Thymus (tissue), 11 donors: Measurements from ENCODE around the gene AFF4. TPM values are rescaled to one million over a fixed set of nuclear protein-coding genes. Genes with fewer than 3 reads are reported as not detected.

ENCODE experiments used
- DNase-seq, 9 donors: peaks; one replicate each; pipeline ENCODE4 v3.0.0-alpha.2; 2013; ENCODE audit warnings: low spot score in 9 of 9, low read depth in 6 of 9, missing footprints in 1 of 9
- H3K27ac ChIP-seq, 2 donors: one replicate each; pipeline ENCODE4 v1.5.1; 2013; ENCODE audit warnings: control low read depth in 1 of 2, low read depth in 1 of 2, low read length in 1 of 2, mild to moderate bottlenecking in 1 of 2, moderate library complexity in 1 of 2
- H3K27me3 ChIP-seq, 2 donors: one replicate each; pipeline ENCODE4 v1.5.1; 2013; ENCODE audit warnings: low read length in 1 of 2; ENCODE audit not compliant: control insufficient read depth in 2 of 2, insufficient read depth in 1 of 2
- H3K36me3 ChIP-seq, 2 donors: one replicate each; pipeline ENCODE4 v1.5.1; 2013; ENCODE audit warnings: low read length in 1 of 2, mild to moderate bottlenecking in 1 of 2, moderate library complexity in 1 of 2; ENCODE audit not compliant: control insufficient read depth in 2 of 2, insufficient read depth in 2 of 2
- H3K4me1 ChIP-seq, 2 donors: one replicate each; pipeline ENCODE4 v1.5.1; 2013; ENCODE audit warnings: low read length in 2 of 2; ENCODE audit not compliant: control insufficient read depth in 2 of 2, insufficient read depth in 2 of 2
- H3K4me3 ChIP-seq, 2 donors: one replicate each; pipeline ENCODE4 v1.5.1; 2013; ENCODE audit warnings: low read length in 2 of 2, control low read depth in 1 of 2, mild to moderate bottlenecking in 1 of 2
- H3K9me3 ChIP-seq, 2 donors: one replicate each; pipeline ENCODE4 v1.5.1; 2013; ENCODE audit warnings: low read length in 1 of 2, mild to moderate bottlenecking in 1 of 2; ENCODE audit not compliant: control insufficient read depth in 2 of 2, insufficient read depth in 1 of 2
- WGBS: extraction: QIAGEN DNeasy Blood & Tissue Kit; methylation state at CpG from one replicate; pipeline ENCODE4 v1.1.7; 2013; 5-methylcytosine and 5-hydroxymethylcytosine counted together
- polyA plus RNA-seq: library from polyadenylated mRNA; stranded (reverse); fragments of 200-250 nt; gene quantifications from one replicate; pipeline ENCODE4 v1.2.3, GENCODE V29; 2013
- total RNA-seq: library from RNA; stranded (reverse); fragments of 120-200 nt; gene quantifications from one replicate; pipeline ENCODE4 v1.2.4, GENCODE V29; 2013
- donor health status: healthy.

The AFF4 gene
- total and polyA plus RNA-seq, 2 donors, result 14.7 to 15.6 TPM

DNA sequence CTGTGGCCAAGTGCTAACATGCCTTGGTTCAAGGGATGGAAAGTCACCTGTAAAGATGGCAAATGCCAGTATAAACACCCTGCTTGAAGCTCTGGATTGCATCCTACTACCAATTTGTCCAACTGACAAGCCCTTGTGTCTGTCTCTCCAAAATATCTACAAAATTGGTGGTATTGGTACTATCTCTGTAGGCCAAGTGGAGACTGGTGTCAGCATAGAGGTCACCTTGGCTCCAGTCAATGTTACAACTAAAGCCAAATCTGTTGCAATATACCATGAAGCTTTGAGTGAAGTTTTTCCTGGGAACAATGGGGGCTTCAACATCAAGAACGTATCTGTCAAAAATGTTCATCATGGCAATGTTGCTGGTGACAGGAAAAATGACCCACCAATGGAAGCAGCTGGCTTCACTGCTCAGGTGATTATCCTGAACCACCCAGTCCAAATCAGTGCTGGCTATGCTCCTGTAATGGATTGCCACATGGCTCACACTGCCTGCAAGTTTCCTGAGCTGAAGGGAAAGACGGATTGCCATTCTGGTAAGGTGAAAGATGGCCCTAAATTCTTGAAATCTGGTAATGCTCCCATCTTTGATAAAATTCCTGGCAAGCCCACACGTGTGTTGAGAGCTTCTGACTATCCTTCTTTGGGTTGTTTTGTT lies 19.9 kb downstream of the AFF4 start:
- no peaks in the 10 kb centered on the region for H3K27me3 ChIP-seq
- peaks cover 3 to 6% of the 10 kb centered on the region in 2 donors for H3K36me3 ChIP-seq
- no peaks in the 10 kb centered on the region for H3K4me1 ChIP-seq
- no peak for DNase-seq
- no peak overlapping the region for H3K27ac ChIP-seq
- H3K9me3 ChIP-seq, result no peaks in the 10 kb centered on the region
- 99% methylated on average over 3 of the region's 3 CpGs for WGBS
- H3K4me3 ChIP-seq, result no peak overlapping the region

DNA sequence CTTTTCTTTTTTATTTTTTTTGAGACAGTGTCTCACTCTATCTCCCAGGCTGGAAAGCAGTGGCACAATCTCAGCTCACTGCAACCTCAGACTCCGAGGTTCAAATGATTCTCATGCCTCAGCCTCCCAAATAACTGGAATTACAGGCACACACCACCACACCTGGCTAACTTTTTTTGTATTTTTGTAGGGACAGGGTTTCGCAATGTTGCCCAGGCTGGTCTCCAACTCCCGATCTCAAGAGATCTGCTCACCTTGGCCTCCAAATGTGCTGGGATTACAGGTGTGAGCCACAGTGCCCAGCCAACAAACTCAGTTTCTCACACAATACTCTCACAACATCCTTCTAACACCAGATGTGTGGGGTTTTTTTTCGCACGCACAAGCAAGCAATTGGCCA lies 22.1 kb downstream of the AFF4 start:
- H3K4me1 ChIP-seq, result no peaks in the 10 kb centered on the region
- no peak overlapping the region for H3K4me3 ChIP-seq
- WGBS, result 98% methylated on average over 5 of the region's 5 CpGs

DNA sequence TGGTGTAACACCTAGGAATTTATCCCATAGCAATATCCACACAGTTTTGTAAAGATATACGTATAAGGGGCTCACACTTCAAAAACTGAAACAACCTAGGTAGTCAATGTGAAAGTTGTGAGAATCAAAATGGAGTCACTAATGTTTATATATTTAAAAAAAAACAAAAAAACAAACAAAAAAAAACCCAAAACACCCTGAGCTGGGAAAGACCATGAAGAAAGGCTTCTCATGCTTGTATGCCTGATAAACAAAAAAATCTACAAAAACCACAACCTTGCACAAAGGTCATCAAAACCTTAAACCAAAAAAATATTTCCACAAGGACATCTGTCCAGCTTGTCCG lies 35.4 kb downstream of the AFF4 start:
- Histone ChIP-seq H3K4me1 (no peaks in the 10 kb centered on the region), H3K9me3 (no peaks in the 10 kb centered on the region), H3K36me3 (peaks cover 14 to 55% of the 10 kb centered on the region in 2 donors), H3K27me3 (no peaks in the 10 kb centered on the region), H3K27ac (no peak overlapping the region), H3K4me3 (no peak overlapping the region)
- WGBS, result 95% methylated on average over 2 of the region's 2 CpGs
- no peak for DNase-seq

More for the DNA sequence above, 22.1 kb downstream of the AFF4 start:
- no peaks in the 10 kb centered on the region for H3K27me3 ChIP-seq
- H3K27ac ChIP-seq, result no peak overlapping the region
- H3K9me3 ChIP-seq, result no peaks in the 10 kb centered on the region
- DNase-seq, result no peak
- H3K36me3 ChIP-seq, result peaks cover 6 to 9% of the 10 kb centered on the region in 2 donors

DNA sequence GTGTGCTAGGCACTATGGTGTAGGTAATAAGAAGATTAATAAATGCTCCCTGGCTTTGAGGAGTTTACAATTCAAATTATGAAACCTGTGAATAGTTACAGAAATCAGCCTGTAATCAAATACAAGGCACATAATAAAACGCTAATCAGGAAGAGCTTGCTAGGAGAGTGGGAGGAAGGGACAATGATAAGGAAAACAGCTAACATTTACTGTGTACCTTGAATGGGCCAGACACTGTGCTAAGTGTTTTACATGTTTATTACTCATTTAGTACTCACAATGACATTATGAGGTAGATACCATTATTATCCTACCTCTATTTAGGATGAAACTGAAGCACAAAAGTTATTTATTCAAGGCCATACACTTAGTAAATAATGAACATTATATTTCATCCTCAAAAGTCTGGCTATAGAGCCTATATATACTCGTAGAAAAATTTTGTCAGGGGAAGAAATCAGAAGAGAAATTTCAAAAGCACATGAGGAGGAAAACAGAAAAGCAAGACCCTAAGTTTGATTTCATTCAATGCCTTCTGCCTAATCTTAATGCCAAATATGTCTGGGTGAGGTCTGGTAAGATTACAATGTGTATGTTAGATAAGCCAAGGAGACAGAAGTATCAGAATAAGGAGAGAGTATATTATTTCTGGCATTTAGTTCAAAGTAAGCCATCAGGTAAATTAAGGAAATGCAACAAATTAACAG lies 35.9 kb downstream of the AFF4 start:
- Histone ChIP-seq H3K4me1 (no peaks in the 10 kb centered on the region), H3K27me3 (no peaks in the 10 kb centered on the region), H3K36me3 (peaks cover 17 to 59% of the 10 kb centered on the region in 2 donors), H3K9me3 (no peaks in the 10 kb centered on the region), H3K27ac (no peak overlapping the region), H3K4me3 (no peak overlapping the region)
- DNase-seq, result no peak
- WGBS, result 97% methylated on average over 2 of the region's 2 CpGs

DNA sequence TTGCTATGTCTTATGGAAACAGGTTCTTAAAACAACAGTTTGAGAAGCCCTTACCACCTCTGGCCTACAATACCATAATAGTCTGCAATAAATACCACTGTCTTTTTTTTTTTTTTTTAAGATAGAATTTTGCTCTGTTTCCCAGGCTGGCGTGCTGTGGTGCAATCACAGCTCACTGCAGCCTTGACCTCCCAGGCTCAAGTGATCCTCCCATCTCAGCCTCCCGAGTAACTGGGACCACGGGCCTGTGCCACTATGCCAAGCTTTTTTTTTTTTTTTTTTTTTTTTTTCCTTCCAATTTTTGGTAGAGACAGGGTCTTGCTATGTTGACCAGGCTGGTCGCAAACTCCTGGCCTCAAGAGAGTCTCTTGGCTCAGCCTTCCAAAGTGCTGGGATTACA lies 37.0 kb downstream of the AFF4 start:
- H3K27ac ChIP-seq, result no peak overlapping the region
- DNase-seq, result no peak
- H3K36me3 ChIP-seq, result peaks cover 25 to 62% of the 10 kb centered on the region in 2 donors
- no peaks in the 10 kb centered on the region for H3K27me3 ChIP-seq
- WGBS, result 98% methylated on average over 4 of the region's 4 CpGs
- H3K4me1 ChIP-seq, result no peaks in the 10 kb centered on the region
- no peak overlapping the region for H3K4me3 ChIP-seq
- no peaks in the 10 kb centered on the region for H3K9me3 ChIP-seq

DNA sequence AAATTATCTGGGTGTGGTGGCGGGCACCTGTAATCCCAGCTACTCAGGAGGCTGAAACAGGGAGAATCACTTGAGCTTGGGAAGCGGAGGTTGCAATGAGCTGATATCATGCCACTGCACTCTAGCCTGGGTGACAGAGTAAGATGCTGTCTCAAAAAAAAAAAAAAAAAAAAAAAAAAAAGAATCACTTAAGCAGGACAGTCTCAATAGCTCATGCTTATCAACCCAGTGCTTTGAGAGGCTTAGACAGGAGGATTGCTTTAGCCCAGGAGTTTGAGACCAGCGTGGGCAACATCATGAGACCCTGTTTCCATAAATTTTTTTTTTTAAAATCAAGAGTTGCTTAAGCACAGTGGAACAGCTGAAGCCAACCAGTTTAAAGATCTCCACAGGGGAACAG lies 47.3 kb downstream of the AFF4 start:
- peaks cover 20 to 28% of the 10 kb centered on the region in 2 donors for H3K36me3 ChIP-seq
- 99% methylated on average over 3 of the region's 3 CpGs for WGBS
- H3K9me3 ChIP-seq, result no peaks in the 10 kb centered on the region

DNA sequence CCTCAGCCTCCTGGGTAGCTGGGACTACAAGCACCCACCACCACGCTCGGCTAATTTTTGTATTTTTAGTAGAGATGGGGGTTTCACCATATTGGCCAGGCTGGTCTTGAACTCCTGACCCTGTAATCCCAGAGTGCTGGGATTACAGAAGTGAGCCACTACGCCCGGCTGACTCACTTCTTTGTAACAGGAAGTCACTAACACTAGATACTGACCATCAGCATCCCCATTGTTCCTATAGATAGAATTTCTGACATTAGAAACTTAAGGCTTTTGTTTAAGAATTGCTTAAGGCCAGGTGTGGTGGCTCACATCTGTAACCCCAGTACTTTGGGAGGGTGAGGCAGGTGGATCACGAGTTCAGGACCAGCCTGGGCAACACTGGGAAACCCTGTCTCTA lies 47.8 kb downstream of the AFF4 start:
- Histone ChIP-seq H3K4me3 (no peak overlapping the region), H3K36me3 (peaks cover 20 to 30% of the 10 kb centered on the region in 2 donors), H3K9me3 (no peaks in the 10 kb centered on the region), H3K27ac (no peak overlapping the region), H3K27me3 (no peaks in the 10 kb centered on the region), H3K4me1 (no peaks in the 10 kb centered on the region)
- WGBS, result 96% methylated on average over 5 of the region's 5 CpGs
- DNase-seq, result no peak

More for the DNA sequence above, 47.3 kb downstream of the AFF4 start:
- H3K27me3 ChIP-seq, result no peaks in the 10 kb centered on the region
- H3K4me1 ChIP-seq, result no peaks in the 10 kb centered on the region
- no peak overlapping the region for H3K27ac ChIP-seq
- DNase-seq, result no peak
- no peak overlapping the region for H3K4me3 ChIP-seq

DNA sequence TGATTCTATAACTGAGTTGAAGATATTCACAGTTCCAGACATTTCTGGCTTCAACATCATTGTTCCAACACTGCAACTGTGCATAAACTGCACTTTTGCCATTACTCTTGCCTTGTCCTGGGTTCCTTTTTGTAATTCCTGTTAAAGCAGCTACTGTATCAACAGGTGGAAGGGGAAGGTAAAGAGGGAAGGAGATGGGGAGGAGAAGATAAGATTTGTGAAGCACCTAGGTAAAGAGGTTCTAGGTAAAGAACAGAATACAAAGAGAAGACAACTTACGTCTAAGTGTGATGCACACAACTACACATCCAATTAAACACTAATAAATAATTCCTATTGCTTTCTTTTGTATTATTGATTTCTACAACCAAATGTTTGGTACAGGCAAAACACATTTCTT lies 53.7 kb downstream of the AFF4 start:
- 98% methylated on average over 1 of the region's 1 CpG for WGBS
- Histone ChIP-seq H3K36me3 (peaks cover 16 to 24% of the 10 kb centered on the region in 2 donors), H3K27ac (no peak overlapping the region), H3K4me1 (no peaks in the 10 kb centered on the region), H3K9me3 (no peaks in the 10 kb centered on the region), H3K27me3 (no peaks in the 10 kb centered on the region), H3K4me3 (no peak overlapping the region)
- DNase-seq, result no peak

DNA sequence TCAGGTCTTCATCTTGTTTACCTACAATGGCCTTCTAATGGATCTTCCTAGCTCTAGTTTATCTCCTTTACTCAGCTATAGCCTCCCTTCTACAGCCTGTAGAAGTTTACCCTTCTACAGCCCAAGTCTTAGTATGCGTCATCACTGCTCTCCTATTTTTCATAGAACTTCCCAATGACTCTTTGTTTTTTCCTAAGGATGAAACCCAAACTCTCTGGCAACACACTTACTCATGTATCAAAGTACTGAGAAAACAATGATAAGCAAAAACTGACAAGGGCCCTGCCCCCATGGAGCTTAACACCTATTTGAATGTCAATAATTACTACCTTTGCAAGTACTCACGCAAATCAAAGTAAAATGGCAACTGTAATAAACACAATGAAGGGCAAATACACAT lies 56.3 kb downstream of the AFF4 start:
- Histone ChIP-seq H3K4me3 (no peak overlapping the region), H3K27ac (no peak overlapping the region), H3K27me3 (no peaks in the 10 kb centered on the region), H3K4me1 (no peaks in the 10 kb centered on the region), H3K36me3 (peaks cover 6 to 21% of the 10 kb centered on the region in 2 donors), H3K9me3 (no peaks in the 10 kb centered on the region)
- WGBS, result over 99% methylated on average over 2 of the region's 2 CpGs
- DNase-seq, result no peak
